HG02973 (cell line): ENCODE data around the gene PITHD1.
"Not testable (repeated sequence)": the region's sequence is repeated elsewhere in the genome, so short reads cannot be mapped to it uniquely, and the experiment has no call there.

Source experiments
- ATAC-seq: cut with Tn5 transposase; IDR thresholded peaks from one replicate; pipeline ENCODE4 v1.9.1; 2021; ENCODE audit warnings: moderate library complexity; ENCODE audit not compliant: unreplicated experiment

The PITHD1 gene

DNA sequence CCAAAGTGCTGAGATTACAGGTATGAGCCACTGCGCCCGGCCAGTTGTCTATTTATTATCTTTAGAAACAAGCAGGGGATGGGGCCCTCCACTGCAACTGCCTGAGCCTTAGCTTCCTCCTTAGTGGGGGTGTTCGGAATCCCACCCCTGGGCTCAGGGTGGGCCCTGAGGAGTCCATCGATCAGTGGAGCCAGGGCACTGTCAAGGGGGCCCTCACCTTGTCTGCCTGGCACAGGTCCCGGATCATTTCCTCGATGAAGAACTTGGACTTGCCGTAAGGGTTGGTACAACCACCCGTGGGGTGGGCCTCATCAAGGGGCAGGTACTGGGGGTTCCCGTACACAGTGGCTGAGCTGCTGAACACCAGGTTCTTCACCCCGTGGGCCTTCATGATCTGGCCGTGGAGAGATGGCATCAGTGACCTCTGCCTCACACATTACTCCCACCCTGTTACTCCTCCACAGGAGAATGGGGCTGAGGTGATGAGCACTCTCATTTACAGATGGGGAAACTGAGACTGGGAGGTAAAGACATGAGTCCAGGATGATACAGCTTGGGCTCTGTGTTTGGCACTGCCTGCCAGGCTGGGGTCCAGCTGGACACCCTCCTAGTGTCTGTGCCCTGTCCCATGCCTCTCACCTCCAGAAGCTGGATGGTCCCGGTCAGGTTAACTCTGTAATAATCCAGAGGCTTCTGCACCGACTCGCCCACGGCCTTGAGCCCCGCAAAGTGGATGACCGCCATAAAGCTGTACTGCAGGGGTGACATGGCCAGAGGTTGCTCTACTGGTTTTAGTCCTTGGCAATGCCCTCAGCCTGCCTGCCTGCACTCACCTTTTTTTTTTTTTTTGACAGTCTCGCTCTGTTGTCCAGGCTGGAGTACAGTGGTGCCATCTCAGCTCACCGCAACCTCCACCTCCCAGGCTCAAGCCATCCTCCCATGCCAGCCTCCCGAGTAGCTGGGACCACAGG is 19.5 kb downstream of the PITHD1 start:
- no peak for ATAC-seq

GRCh38 chr1:23798662-23799142 is 20.5 kb downstream of the PITHD1 start:
- ATAC-seq = no peak

GRCh38 chr1:23799255-23799569 is 21.0 kb downstream of the PITHD1 start:
- ATAC-seq = no peak

GRCh38 chr1:23799570-23800399 is 21.6 kb downstream of the PITHD1 start:
- ATAC-seq = no peak

DNA sequence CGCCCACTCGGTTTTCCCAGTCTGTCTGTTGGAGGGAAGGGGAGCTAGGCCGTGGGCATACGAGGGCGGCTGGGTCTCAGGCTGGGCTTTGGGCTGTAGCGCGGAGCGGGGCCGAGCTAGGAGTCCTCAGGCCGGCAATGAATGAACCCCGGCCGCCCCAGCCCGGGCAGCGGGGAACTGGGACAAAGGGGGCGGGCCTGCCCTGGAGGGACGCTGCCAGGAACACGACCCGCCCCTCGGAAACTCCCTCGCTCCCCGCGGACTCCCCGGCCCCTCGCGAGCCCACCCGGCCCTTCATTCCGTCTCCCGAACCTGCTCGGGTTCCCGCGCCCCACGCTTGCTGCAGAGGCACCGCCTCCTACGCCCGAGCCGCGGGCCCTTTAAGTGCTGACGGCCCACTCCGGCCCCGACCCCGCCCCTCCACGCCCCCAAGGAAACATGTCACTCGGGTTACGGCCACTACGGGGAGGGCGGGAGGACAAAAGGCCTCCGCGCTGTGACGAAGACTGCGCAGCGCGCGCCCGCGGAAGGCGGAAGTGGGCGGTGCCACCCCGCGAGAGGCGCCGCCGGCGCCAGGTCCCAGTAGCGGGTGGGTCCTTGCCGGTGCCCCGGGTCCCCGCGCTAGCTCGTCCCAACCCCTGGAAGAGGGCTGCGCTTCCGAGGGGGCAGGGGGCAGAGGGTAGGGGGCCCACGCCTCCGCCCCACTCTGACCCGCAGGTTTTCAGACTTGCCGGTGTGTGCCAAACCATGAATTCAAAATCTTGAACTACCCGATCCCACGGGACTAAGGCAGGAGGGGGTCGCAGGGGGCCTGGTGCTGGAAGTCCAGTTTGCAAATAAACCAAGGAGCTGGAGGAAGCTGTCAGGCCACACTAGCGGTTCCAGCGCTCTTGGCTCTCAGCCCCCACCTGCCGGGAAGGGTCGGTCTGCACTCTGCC is 22.5 kb downstream of the PITHD1 start, which contains the start of gene GALE:
Gene GALE, minus strand, starts transcription at position 355 of the 938 bp plus-strand sequence. CDS start 1,747 bp downstream, outside the sequence.
- ATAC-seq = peak; percentile 65

DNA sequence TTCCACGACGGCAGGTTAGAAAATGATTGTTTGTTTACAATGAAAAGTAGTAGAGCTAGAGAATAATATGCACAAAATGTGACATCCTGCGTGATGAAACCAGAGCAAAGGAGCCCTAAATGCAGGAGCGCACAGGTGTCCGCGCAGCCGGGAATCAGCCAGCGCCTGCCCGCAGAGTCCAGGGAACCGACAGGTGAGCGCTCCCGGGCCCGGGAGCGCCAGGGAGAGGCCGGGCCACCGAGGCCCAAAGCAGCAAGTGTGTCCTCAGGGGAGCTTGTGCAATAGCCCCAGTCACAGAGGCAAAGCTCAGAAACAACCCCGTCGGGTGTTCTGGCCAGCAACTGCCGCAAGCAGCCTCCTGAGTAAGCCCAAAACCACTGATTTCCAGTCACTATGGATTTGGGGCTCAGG is 23.1 kb downstream of the PITHD1 start:
- ATAC-seq = no peak

DNA sequence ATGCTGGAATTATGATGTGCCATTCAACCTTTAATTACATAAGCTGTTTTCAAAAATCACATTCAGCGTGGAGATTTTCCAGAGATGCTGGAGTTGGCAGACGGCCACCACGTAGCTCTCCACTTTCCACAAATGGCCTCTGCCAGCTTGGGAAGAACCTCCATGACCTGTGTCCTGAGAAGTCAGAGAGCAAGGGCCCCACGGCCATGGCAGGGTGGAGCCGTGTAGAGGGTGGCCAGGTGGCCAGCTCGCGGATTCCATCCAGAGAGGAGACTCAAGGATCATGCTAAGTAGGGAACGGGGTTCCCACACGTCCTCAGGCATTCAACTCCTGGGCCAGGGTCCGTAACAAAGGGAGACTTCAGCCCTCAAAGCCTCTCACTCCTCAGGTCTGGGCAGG is 23.7 kb downstream of the PITHD1 start:
- no peak for ATAC-seq

DNA sequence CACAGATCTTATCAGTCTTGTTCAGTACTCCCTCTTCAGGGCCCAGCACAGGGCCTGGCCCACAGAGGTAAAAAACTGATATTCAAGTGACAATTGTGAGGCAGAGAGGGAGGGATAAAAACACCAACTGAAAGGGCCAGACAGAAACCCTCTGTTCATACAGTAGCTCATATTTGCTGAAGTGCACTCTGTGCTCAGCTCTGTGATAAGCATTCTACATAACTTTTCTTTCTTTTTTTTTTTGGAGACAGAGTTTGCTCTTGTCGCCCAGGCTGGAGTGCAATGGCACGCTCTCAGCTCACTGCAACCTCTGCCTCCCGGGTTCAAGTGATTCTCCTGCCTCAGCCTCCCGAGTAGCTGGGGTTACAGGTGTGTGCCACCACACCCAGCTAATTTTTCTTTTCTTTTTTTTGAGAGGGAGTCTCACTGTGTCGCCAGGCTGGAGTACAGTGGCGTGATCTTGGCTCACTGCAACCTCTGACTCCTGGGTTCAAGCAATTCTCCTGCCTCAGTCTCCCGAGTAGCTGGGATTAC is 24.7 kb downstream of the PITHD1 start:
- not testable (repeated sequence) for ATAC-seq

DNA sequence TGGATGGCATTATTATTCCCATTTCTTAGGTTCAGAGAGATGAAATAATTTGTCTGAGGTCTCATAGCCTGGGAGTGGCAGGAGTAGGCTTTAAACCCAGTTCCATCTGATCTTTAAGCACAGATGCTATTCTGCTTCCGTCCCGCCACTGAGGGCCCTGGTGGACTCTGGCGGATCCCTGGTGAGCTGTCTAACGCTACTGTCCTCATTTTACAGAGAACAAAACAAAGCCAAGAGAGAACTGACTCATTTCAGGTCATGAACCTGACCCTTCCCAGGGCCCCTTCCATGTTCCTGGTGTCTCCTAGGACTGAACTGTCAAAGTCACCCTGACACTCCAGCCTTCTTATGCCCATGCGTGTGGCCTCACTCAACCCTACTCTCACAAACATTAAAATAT is 25.5 kb downstream of the PITHD1 start:
- ATAC-seq = no peak

DNA sequence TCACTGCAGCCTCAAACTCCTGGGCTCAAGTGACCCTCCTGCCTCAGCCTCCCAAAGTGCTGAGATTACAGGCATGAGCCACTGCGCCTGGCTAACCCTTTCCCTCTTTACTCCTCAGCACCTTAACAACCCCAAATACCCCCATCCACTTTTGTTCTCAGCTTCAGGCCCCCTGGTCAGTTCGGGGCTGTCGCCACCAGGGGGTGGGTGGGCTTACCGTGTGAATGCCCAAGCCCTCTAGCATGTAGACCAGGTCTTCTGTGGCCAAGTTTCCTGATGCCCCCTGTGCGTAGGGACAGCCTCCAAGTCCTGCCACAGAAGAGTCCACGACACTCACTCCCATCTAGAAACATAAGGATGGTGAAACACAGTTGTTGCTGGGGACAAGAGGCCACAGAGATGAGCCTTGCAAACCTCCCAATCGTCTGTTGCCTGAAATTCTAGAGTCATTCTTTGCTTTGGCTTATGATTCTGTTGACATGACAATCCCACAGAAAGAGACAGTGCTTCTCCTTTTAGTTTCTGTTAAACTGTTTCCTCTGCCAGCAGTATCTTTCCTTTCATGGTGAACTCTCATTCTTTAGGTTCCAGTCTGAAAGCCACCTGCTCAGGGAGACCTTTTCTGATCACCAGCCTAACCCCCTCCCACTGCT is 26.1 kb downstream of the PITHD1 start:
- no peak for ATAC-seq

GRCh38 chr1:23805025-23805424 is 26.8 kb downstream of the PITHD1 start:
- ATAC-seq = no peak

- ATAC-seq = no peak
Measured at GRCh38 chr1:23806280-23806679, 28.1 kb downstream of the PITHD1 start.

DNA sequence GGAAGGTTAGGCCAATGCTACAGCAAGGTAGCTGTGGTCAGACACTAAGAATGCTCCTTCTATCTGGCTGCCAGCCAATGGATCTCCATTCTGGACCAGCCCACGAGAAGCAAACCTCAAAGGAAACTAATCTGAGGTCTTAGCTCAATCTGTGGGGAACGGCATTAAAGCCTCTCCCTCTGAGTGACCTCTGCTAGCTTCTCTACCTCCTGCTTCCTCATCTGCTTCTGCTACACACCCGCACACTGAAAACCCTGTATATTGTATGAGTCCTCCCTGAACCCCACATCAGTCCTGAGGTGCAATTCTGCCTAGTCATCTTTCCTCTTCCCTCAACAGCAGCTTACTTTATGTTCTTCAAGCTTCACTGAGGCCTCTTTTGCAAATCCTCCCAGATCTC is 29.2 kb downstream of the PITHD1 start:
- ATAC-seq = no peak

GRCh38 chr1:23809751-23810171 is 31.5 kb downstream of the PITHD1 start:
- ATAC-seq = peak; percentile 48

DNA sequence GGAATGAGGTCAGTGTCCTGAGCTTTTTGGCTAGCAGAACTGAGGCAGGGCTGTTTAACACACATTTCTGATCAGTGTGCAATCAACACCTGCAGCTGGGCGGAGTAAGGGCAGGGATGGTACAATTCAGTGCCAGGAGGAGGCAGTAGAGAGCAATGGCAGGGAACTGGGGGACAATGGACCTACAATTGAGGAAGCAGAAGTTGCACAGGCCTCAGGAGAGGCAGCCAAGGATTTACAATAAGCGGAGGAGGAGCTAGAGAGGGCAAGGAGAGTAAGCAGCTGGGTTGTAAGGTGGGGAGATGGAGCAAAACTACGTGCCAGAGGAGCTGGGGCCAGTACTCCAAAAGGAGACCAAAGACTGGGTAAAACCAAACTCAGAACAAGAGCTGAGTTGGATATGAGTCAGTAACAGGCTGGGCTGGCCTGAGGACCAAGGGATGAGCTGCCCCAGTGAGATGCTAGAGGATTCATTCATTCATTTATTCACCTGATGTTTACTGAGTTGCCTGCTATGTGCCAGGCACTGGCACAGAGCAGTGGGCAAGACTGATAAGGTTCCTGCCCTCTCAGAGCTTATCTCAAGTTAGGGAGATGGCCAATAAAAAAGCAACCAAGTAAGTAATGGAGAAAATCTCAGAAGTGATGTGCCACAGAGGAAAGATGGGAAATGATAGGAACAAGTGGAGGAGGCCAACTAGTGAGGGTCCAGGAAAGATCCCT is 32.8 kb downstream of the PITHD1 start:
- ATAC-seq = peak; percentile 44

DNA sequence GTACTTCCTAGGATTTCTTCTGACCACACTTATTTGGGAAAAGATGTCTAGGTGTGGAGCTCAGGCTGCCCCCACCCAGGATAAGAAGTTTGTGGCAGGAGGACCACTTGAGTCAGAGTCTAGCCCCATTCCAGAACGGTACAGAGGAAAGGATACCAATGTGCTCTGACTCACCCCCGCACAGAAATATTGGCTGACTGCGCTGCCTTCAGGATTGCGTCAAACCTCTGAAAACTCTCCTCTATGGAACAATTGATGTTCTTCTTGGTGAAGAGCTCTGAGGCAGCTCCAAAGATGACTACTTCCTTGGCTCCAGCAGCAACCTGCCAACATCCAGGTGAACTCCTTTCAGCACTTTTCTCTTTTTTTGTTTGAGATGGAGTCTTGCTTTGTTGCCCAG is 35.8 kb downstream of the PITHD1 start:
- ATAC-seq = no peak

- no peak for ATAC-seq
Measured at GRCh38 chr1:23816361-23816760, 38.1 kb downstream of the PITHD1 start.

DNA sequence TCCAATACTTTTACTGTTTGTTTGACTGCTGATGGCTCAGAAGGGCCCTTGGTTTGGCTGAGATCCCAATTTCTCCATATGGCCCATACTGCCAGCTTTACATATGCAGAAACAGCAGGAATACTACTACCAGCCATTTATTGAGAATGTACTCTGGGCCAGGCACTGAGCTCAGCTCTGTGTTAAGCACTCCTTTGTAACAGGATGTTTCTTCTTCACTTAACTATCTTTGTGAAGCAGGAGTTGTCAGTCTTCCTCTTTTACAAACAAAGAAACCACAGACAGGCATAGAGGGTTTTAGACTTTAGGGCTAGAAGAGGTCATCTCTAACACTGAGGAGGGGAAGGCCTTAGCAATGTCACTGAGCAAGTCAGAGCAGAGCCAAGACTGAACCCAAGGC is 38.7 kb downstream of the PITHD1 start:
- no peak for ATAC-seq

GRCh38 chr1:23817633-23818032 is 39.4 kb downstream of the PITHD1 start:
- ATAC-seq = no peak
